HG03469 (cell line): ENCODE measurements around the gene DPYSL4.

Experiments used
- ATAC-seq: cut with Tn5 transposase; IDR thresholded peaks from one replicate; pipeline ENCODE4 v1.9.1; 2021; ENCODE audit warnings: mild to moderate bottlenecking, moderate library complexity, moderate number of reproducible peaks; ENCODE audit not compliant: unreplicated experiment

Gene DPYSL4

GRCh38 chr10:132225073-132225848 is 38.5 kb downstream of the DPYSL4 start:
- ATAC-seq: no peak

GRCh38 chr10:132225849-132226205 is 39.1 kb downstream of the DPYSL4 start:
- no peak for ATAC-seq

- no peak for ATAC-seq
These were observed 40.0 kb downstream of the DPYSL4 start for GRCh38 chr10:132226586-132227405.

GRCh38 chr10:132227851-132228390 is 41.2 kb downstream of the DPYSL4 start:
- ATAC-seq: no peak

GRCh38 chr10:132228616-132229015 is 41.9 kb downstream of the DPYSL4 start:
- no peak for ATAC-seq

- no peak for ATAC-seq
These were observed 42.3 kb downstream of the DPYSL4 start for GRCh38 chr10:132229096-132229495.

GRCh38 chr10:132229834-132230556 is 43.2 kb downstream of the DPYSL4 start:
- ATAC-seq: no peak

- ATAC-seq: no peak
These were observed 43.9 kb downstream of the DPYSL4 start for GRCh38 chr10:132230557-132231210.

- ATAC-seq: no peak
These were observed 44.9 kb downstream of the DPYSL4 start for GRCh38 chr10:132231656-132232022.

GRCh38 chr10:132232023-132232951 is 45.5 kb downstream of the DPYSL4 start:
- no peak for ATAC-seq

- no peak for ATAC-seq
These were observed 46.2 kb downstream of the DPYSL4 start for GRCh38 chr10:132232981-132233380.

GRCh38 chr10:132233501-132234085 is 46.8 kb downstream of the DPYSL4 start:
- ATAC-seq: no peak

- ATAC-seq: no peak
These were observed 48.1 kb downstream of the DPYSL4 start for GRCh38 chr10:132234860-132235259.

- ATAC-seq: no peak
These were observed 49.4 kb downstream of the DPYSL4 start for GRCh38 chr10:132236161-132236560.

GRCh38 chr10:132236881-132237280 is 50.1 kb downstream of the DPYSL4 start:
- ATAC-seq: no peak

GRCh38 chr10:132237396-132237795 is 50.6 kb downstream of the DPYSL4 start:
- ATAC-seq: no peak

GRCh38 chr10:132237871-132238270 is 51.1 kb downstream of the DPYSL4 start:
- ATAC-seq: no peak

GRCh38 chr10:132238371-132239125 is 51.8 kb downstream of the DPYSL4 start:
- ATAC-seq: no peak
